ENCODE data around the gene GNL3. TPM values are rescaled to one million over a fixed set of nuclear protein-coding genes. Genes with fewer than 3 reads are reported as not detected.

The GNL3 gene
- total RNA-seq, 2 experiments from 2014 or later, result 182 to 220 TPM

DNA sequence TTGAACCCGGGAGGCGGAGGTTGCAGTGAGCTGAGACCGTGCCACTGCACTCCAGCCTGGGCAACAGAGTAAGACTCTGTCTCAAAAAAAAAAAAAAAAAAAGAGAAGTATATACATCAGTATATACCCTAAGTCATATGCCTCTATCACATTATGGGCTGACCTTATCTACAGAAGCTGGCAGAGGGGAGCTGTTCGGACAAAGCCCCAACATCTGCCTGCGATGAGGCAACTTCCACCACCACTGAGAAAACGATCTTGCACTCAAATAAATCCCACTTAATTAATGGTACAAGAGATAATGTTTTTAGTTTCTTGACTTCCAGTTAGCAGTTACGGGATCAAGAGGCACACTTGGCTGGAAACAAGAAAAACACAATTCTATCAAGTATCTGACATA, 17.5 kb downstream of the GNL3 start:
- no peaks in the 10 kb centered on the region for H3K9me3 ChIP-seq (ENCODE audit: low read length)
- H3K4me2 ChIP-seq (ENCODE audit: low read length), result peak overlapping the region; percentile 98
- no peak for TF ChIP-seq CTCF (conservative IDR thresholded peaks at IDR 0.05; ENCODE audit: low read length)
- no peak for TF ChIP-seq EZH2phosphoT487 (IDR thresholded peaks at IDR 0.05; ENCODE audit: borderline replicate concordance, low read depth, low read length)
- H3K4me1 ChIP-seq (ENCODE audit: insufficient read depth, low read length, poor library complexity, severe bottlenecking), result peaks cover 31% of the 10 kb centered on the region
- intact Hi-C loops (cut with micrococcal nuclease; ENCODE audit: unreplicated experiment), result no loop called here
- H2AFZ ChIP-seq (ENCODE audit: low read length), result no peak overlapping the region
- ChIA-PET POLR2A (interaction anchor here (7.4 kb wide), 1 partner anchor 12 kb away, joined by 44 read pairs; no protein-coding TSS in a partner anchor), CTCF (ENCODE audit: unreplicated experiment) (no interaction called here)
- BruUV-seq (replicated peaks), result no TSS peak
- H3K36me3 ChIP-seq (ENCODE audit: insufficient read depth, low read length), result peaks cover 10% of the 10 kb centered on the region; the same call in 1 of the 2 replicates
- H3K9me2 ChIP-seq (ENCODE audit: insufficient read depth, low read length), result no peaks in the 10 kb centered on the region
- no peak overlapping the region for H3K27ac ChIP-seq (ENCODE audit: low read depth, low read length, poor library complexity, severe bottlenecking)
- H3K4me3 ChIP-seq (ENCODE audit: low read depth, low read length, poor library complexity, severe bottlenecking), result no peak overlapping the region
- DNase-seq (ENCODE audit: low spot score), result no peak
- peaks cover 10% of the 10 kb centered on the region; the same call in 1 of the 2 replicates for H4K20me1 ChIP-seq (ENCODE audit: insufficient read depth, low read length)
- H3K79me2 ChIP-seq (ENCODE audit: insufficient read depth, low read depth, low read length), result peaks cover 41% of the 10 kb centered on the region

DNA sequence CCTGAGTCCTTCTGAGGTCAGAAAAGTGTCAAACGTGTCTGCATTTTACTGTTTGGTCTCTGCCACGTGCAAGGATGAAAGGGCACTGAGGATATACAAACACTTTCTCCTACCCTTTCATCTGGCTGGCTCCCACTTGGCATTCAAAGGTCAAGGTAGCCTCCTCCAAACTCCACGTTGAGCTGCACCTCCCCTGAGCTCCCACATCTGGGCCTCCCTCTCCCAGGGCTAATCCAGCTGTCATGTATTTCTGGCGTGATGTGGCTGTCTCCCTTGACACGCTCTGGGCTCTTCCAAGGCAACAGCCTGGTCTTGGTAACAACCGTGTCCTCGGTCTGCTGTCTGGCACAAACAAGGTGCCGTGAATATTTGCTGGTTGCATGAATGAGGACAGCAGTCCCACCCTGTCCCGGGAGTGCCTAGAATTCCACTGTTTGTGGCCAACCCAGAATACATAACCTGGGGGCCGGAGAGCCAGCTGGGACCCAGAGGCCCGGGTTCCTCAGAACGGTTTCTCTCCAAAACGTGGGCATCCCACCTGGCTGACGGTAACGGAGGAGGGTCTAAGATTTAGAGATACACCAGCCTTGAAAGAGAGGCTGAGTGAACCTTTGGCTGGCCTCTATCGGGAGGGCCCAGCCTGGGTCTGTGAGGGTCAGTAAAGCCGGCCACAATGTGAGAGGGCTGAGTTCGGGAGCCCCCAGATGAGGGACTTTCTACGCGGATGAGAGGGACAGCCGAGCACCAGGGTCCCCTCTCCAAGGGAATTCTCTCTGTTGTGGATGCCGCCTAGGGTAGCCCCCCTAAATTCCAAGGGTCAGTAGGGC, 19.0 kb downstream of the GNL3 start:
- peak overlapping the region; percentile 95 for H3K4me3 ChIP-seq (ENCODE audit: low read depth, low read length, poor library complexity, severe bottlenecking)
- H2AFZ ChIP-seq (ENCODE audit: low read length), result peak overlapping the region; percentile 63
- peak overlapping the region; percentile 63 for H3K27ac ChIP-seq (ENCODE audit: low read depth, low read length, poor library complexity, severe bottlenecking)
- peaks cover 38% of the 10 kb centered on the region for H3K4me1 ChIP-seq (ENCODE audit: insufficient read depth, low read length, poor library complexity, severe bottlenecking)
- H3K9me2 ChIP-seq (ENCODE audit: insufficient read depth, low read length), result no peaks in the 10 kb centered on the region
- POLR2A ChIA-PET, result interaction anchor here (1.5 to 7.4 kb wide), 3 partner anchors 14 to 54 kb away, joined by 3 to 44 read pairs (median 4); no protein-coding TSS in a partner anchor
- DNase-seq (ENCODE audit: low spot score), result peak; percentile 31
- peaks cover 10% of the 10 kb centered on the region; the same call in 1 of the 2 replicates for H4K20me1 ChIP-seq (ENCODE audit: insufficient read depth, low read length)
- TF ChIP-seq EZH2phosphoT487 (IDR thresholded peaks at IDR 0.05; ENCODE audit: borderline replicate concordance, low read depth, low read length) (no peak), CTCF (conservative IDR thresholded peaks at IDR 0.05; ENCODE audit: low read length) (no peak)
- H3K9me3 ChIP-seq (ENCODE audit: low read length), result no peaks in the 10 kb centered on the region
- BruUV-seq (replicated peaks), result no TSS peak
- peak overlapping the region; percentile 98 for H3K4me2 ChIP-seq (ENCODE audit: low read length)
- CTCF ChIA-PET (ENCODE audit: unreplicated experiment), result no interaction called here
- H3K79me2 ChIP-seq (ENCODE audit: insufficient read depth, low read depth, low read length), result peaks cover 48% of the 10 kb centered on the region
- intact Hi-C loops (cut with micrococcal nuclease; ENCODE audit: unreplicated experiment), result no loop called here
- H3K36me3 ChIP-seq (ENCODE audit: insufficient read depth, low read length), result peaks cover 22% of the 10 kb centered on the region

GRCh38 chr3:52705438-52705687, 19.5 kb downstream of the GNL3 start:
- peak overlapping the region; percentile 98 for H3K4me2 ChIP-seq (ENCODE audit: low read length)
- intact Hi-C loops (cut with micrococcal nuclease; ENCODE audit: unreplicated experiment), result no loop called here
- H3K9me3 ChIP-seq (ENCODE audit: low read length), result no peaks in the 10 kb centered on the region
- no peak for DNase-seq (ENCODE audit: low spot score)
- peak overlapping the region; percentile 95 for H3K4me3 ChIP-seq (ENCODE audit: low read depth, low read length, poor library complexity, severe bottlenecking)
- H2AFZ ChIP-seq (ENCODE audit: low read length), result peak overlapping the region; percentile 63
- TF ChIP-seq CTCF (conservative IDR thresholded peaks at IDR 0.05; ENCODE audit: low read length) (no peak), EZH2phosphoT487 (IDR thresholded peaks at IDR 0.05; ENCODE audit: borderline replicate concordance, low read depth, low read length) (no peak)
- H3K27ac ChIP-seq (ENCODE audit: low read depth, low read length, poor library complexity, severe bottlenecking), result peak overlapping the region; percentile 63
- H3K9me2 ChIP-seq (ENCODE audit: insufficient read depth, low read length), result no peaks in the 10 kb centered on the region
- peaks cover 10% of the 10 kb centered on the region; the same call in 1 of the 2 replicates for H4K20me1 ChIP-seq (ENCODE audit: insufficient read depth, low read length)
- no TSS peak for BruUV-seq (replicated peaks)
- ChIA-PET POLR2A (interaction anchor here (1.5 to 7.4 kb wide), 4 partner anchors 14 to 54 kb away, joined by 3 to 44 read pairs (median 4); no protein-coding TSS in a partner anchor), CTCF (ENCODE audit: unreplicated experiment) (no interaction called here)
- peaks cover 26% of the 10 kb centered on the region for H3K36me3 ChIP-seq (ENCODE audit: insufficient read depth, low read length)
- peaks cover 48% of the 10 kb centered on the region for H3K79me2 ChIP-seq (ENCODE audit: insufficient read depth, low read depth, low read length)
- H3K4me1 ChIP-seq (ENCODE audit: insufficient read depth, low read length, poor library complexity, severe bottlenecking), result peaks cover 41% of the 10 kb centered on the region

Measured in OCI-LY7 (cell line).